ENCODE measurements around the gene AFMID.

AFMID gene

GRCh38 chr17:78146471-78146869 is 40.7 kb upstream of the AFMID start:
- no peak for DNase-seq (ENCODE audit: low read depth in 2 of 2)
- H3K4me3 ChIP-seq (replicated peaks in 1 of 2; ENCODE audit: low read depth in 2 of 2, low read length in 2 of 2), result no peak overlapping the region
- TF ChIP-seq, protein P1, sequence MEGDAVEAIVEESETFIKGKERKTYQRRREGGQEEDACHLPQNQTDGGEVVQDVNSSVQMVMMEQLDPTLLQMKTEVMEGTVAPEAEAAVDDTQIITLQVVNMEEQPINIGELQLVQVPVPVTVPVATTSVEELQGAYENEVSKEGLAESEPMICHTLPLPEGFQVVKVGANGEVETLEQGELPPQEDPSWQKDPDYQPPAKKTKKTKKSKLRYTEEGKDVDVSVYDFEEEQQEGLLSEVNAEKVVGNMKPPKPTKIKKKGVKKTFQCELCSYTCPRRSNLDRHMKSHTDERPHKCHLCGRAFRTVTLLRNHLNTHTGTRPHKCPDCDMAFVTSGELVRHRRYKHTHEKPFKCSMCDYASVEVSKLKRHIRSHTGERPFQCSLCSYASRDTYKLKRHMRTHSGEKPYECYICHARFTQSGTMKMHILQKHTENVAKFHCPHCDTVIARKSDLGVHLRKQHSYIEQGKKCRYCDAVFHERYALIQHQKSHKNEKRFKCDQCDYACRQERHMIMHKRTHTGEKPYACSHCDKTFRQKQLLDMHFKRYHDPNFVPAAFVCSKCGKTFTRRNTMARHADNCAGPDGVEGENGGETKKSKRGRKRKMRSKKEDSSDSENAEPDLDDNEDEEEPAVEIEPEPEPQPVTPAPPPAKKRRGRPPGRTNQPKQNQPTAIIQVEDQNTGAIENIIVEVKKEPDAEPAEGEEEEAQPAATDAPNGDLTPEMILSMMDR (IDR thresholded peaks at IDR 0.05; ENCODE audit: low read depth, low read length), result no peak

GRCh38 chr17:78146881-78147280 is 40.3 kb upstream of the AFMID start:
- TF ChIP-seq, protein P1 (IDR thresholded peaks at IDR 0.05; ENCODE audit: low read depth, low read length), result no peak
- H3K4me3 ChIP-seq (replicated peaks in 1 of 2; ENCODE audit: low read depth in 2 of 2, low read length in 2 of 2), result no peak overlapping the region
- no peak for DNase-seq (ENCODE audit: low read depth in 2 of 2)

- DNase-seq (ENCODE audit: low read depth in 2 of 2), result no peak
These were observed 39.7 kb upstream of the AFMID start for GRCh38 chr17:78147315-78147998.

GRCh38 chr17:78148286-78149016 is 38.7 kb upstream of the AFMID start:
- TF ChIP-seq, protein P1 (IDR thresholded peaks at IDR 0.05; ENCODE audit: low read depth, low read length), result no peak
- DNase-seq (ENCODE audit: low read depth in 2 of 2), result no peak
- no peak overlapping the region for H3K4me3 ChIP-seq (replicated peaks in 1 of 2; ENCODE audit: low read depth in 2 of 2, low read length in 2 of 2)

More at GRCh38 chr17:78147315-78147998, 39.7 kb upstream of the AFMID start:
- no peak overlapping the region for H3K4me3 ChIP-seq (replicated peaks in 1 of 2; ENCODE audit: low read depth in 2 of 2, low read length in 2 of 2)
- TF ChIP-seq, protein P1 (IDR thresholded peaks at IDR 0.05; ENCODE audit: low read depth, low read length), result no peak

DNA sequence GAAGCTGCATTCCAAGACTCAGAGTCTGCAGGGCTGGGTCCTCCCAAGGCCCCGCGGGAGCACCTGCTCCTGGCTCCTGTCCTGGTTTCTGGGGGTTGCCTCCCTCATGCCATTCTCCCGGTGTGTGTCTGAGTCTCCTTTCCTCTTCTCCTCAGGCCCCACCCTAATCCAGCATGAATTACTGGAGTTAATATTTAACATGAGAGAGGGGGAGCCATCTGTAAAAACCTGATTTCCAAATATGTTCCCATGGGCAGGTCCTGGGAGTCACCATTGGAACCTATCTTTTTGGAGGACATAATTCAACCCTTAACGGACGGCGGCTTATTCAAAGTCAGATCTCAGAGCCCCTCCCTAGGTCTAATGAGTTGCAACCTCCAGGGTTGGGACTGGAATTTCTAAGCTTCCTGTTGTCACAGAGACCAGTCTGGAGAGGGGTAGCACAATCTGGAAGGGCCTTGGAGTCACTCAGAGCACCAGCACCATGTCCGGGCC is 35.6 kb upstream of the AFMID start:
- TF ChIP-seq, protein P1 (IDR thresholded peaks at IDR 0.05; ENCODE audit: low read depth, low read length), result no peak
- no peak overlapping the region for H3K4me3 ChIP-seq (replicated peaks in 1 of 2; ENCODE audit: low read depth in 2 of 2, low read length in 2 of 2)
- DNase-seq (ENCODE audit: low read depth in 2 of 2), result peak in 1 of 2 donors; percentile 83

- TF ChIP-seq, protein P1 (IDR thresholded peaks at IDR 0.05; ENCODE audit: low read depth, low read length), result no peak
- DNase-seq (ENCODE audit: low read depth in 2 of 2), result no peak
These were observed 32.0 kb upstream of the AFMID start for GRCh38 chr17:78154903-78155811.

More at GRCh38 chr17:78154903-78155811, 32.0 kb upstream of the AFMID start:
- H3K4me3 ChIP-seq (replicated peaks in 1 of 2; ENCODE audit: low read depth in 2 of 2, low read length in 2 of 2), result no peak overlapping the region
